Ovary (tissue), 3 donors: ENCODE data around the gene LMBR1L.

Source experiments
- CTCF ChIP-seq, 3 donors: fragments of 450-650 bp in 2 of 3; fragments of 200-600 bp in 1 of 3; IDR thresholded peaks; one replicate each; pipeline versions ENCODE4 v1.5.1 to v1.8.0; 2016 to 2022; ENCODE audit warnings: antibody characterized with exemption in 3 of 3, mild to moderate bottlenecking in 1 of 3
- EP300 ChIP-seq: sonication (generic); formaldehyde crosslinking; IDR thresholded peaks from one replicate; pipeline ENCODE4 v1.6.1; 2017; ENCODE audit warnings: antibody characterized with exemption
- POLR2A ChIP-seq: fragments of 450-650 bp; IDR thresholded peaks from one replicate; pipeline ENCODE4 v1.6.1; 2017; ENCODE audit warnings: antibody characterized with exemption, mild to moderate bottlenecking, moderate library complexity
- donor health status: DM: no; HTN: no; CAD: no.

- TF ChIP-seq POLR2A, result no peak
- TF ChIP-seq CTCF (IDR thresholded peaks at IDR 0.05), result no peak
- TF ChIP-seq EP300, result no peak
Measured at GRCh38 chr12:49059045-49059298, 51.7 kb downstream of the LMBR1L start.
